ENCODE measurements around the gene KLK7. TPM values are rescaled to one million over a fixed set of nuclear protein-coding genes. Genes with fewer than 3 reads are reported as not detected.
"Not testable (repeated sequence)": the region's sequence is repeated elsewhere in the genome, so short reads cannot be mapped to it uniquely, and the experiment has no call there.

The KLK7 gene
- total and polyA plus RNA-seq, 4 donors = 0.05 to 0.31 (median 0.14) TPM; not detected in 1

- Histone ChIP-seq H3K9me3 (ENCODE audit: control insufficient read depth in 4 of 4, insufficient read depth in 3 of 4, low read length in 3 of 4) (peaks cover 0 to 4% (median 0%) of the 10 kb centered on the region in 4 donors), H3K4me1 (ENCODE audit: control insufficient read depth in 5 of 5, insufficient read depth in 5 of 5, low read length in 5 of 5) (no peaks in the 10 kb centered on the region), H3K4me3 (no peak overlapping the region), H3K36me3 (ENCODE audit: control insufficient read depth in 4 of 4, insufficient read depth in 4 of 4, low read length in 4 of 4) (no peaks in the 10 kb centered on the region), H3K27ac (ENCODE audit: low read depth in 1 of 2, low read length in 1 of 2) (no peak overlapping the region), H3K27me3 (ENCODE audit: control insufficient read depth in 3 of 3, insufficient read depth in 3 of 3, low read length in 2 of 3) (peaks cover 0 to 5% (median 4%) of the 10 kb centered on the region in 3 donors), H3K9ac (ENCODE audit: insufficient read depth in 1 of 2, low read length in 2 of 2) (no peak overlapping the region)
- no peak for TF ChIP-seq CTCF (IDR thresholded peaks at IDR 0.05; ENCODE audit: control extremely low read depth, extremely low read depth)
- no peak for DNase-seq
- WGBS, 2 donors = 76% methylated on average over 2 of the region's 2 CpGs
- no peak for ATAC-seq (ENCODE audit: insufficient read depth, low FRiP score)
Observed at GRCh38 chr19:50994129-50994528, 10.4 kb upstream of the KLK7 start.

- peaks cover 0 to 9% (median 4%) of the 10 kb centered on the region in 3 donors for H3K27me3 ChIP-seq (ENCODE audit: control insufficient read depth in 3 of 3, insufficient read depth in 3 of 3, low read length in 2 of 3)
- DNase-seq = no peak
- H3K4me1 ChIP-seq (ENCODE audit: control insufficient read depth in 5 of 5, insufficient read depth in 5 of 5, low read length in 5 of 5) = no peaks in the 10 kb centered on the region
- 69 to 80% methylated on average over 2 of the region's 2 CpGs for WGBS, 2 donors
- no peak overlapping the region for H3K9ac ChIP-seq (ENCODE audit: insufficient read depth in 1 of 2, low read length in 2 of 2)
- H3K36me3 ChIP-seq (ENCODE audit: control insufficient read depth in 4 of 4, insufficient read depth in 4 of 4, low read length in 4 of 4) = no peaks in the 10 kb centered on the region
- peaks cover 0 to 4% (median 0%) of the 10 kb centered on the region in 4 donors for H3K9me3 ChIP-seq (ENCODE audit: control insufficient read depth in 4 of 4, insufficient read depth in 3 of 4, low read length in 3 of 4)
- TF ChIP-seq CTCF (IDR thresholded peaks at IDR 0.05; ENCODE audit: control extremely low read depth, extremely low read depth) = no peak
- H3K4me3 ChIP-seq = no peak overlapping the region
- no peak for ATAC-seq (ENCODE audit: insufficient read depth, low FRiP score)
- H3K27ac ChIP-seq (ENCODE audit: low read depth in 1 of 2, low read length in 1 of 2) = no peak overlapping the region
Observed at GRCh38 chr19:50992666-50993035, 8.9 kb upstream of the KLK7 start.

- H3K4me3 ChIP-seq; H3K4me1 ChIP-seq (ENCODE audit: control insufficient read depth in 5 of 5, insufficient read depth in 5 of 5, low read length in 5 of 5); H3K9me3 ChIP-seq (ENCODE audit: control insufficient read depth in 4 of 4, insufficient read depth in 3 of 4, low read length in 3 of 4); H3K9ac ChIP-seq (ENCODE audit: insufficient read depth in 1 of 2, low read length in 2 of 2); DNase-seq; ATAC-seq (ENCODE audit: insufficient read depth, low FRiP score); H3K36me3 ChIP-seq (ENCODE audit: control insufficient read depth in 4 of 4, insufficient read depth in 4 of 4, low read length in 4 of 4); H3K27ac ChIP-seq (ENCODE audit: low read depth in 1 of 2, low read length in 1 of 2): not testable (repeated sequence)
- 79 to 82% methylated on average over 14 of the region's 14 CpGs for WGBS, 2 donors
- H3K27me3 ChIP-seq (ENCODE audit: control insufficient read depth in 3 of 3, insufficient read depth in 3 of 3, low read length in 2 of 3) = peaks cover 0 to 12% (median 0%) of the 10 kb centered on the region in 3 donors
Observed at GRCh38 chr19:50984416-50984815, 699 bp upstream of the KLK7 start.

- no peak for DNase-seq
- Histone ChIP-seq H3K4me1 (ENCODE audit: control insufficient read depth in 5 of 5, insufficient read depth in 5 of 5, low read length in 5 of 5) (no peaks in the 10 kb centered on the region), H3K27ac (ENCODE audit: low read depth in 1 of 2, low read length in 1 of 2) (no peak overlapping the region), H3K27me3 (ENCODE audit: control insufficient read depth in 3 of 3, insufficient read depth in 3 of 3, low read length in 2 of 3) (peaks cover 0 to 9% (median 2%) of the 10 kb centered on the region in 3 donors), H3K36me3 (ENCODE audit: control insufficient read depth in 4 of 4, insufficient read depth in 4 of 4, low read length in 4 of 4) (no peaks in the 10 kb centered on the region), H3K4me3 (no peak overlapping the region), H3K9ac (ENCODE audit: insufficient read depth in 1 of 2, low read length in 2 of 2) (no peak overlapping the region), H3K9me3 (ENCODE audit: control insufficient read depth in 4 of 4, insufficient read depth in 3 of 4, low read length in 3 of 4) (peaks cover 0 to 4% (median 0%) of the 10 kb centered on the region in 4 donors)
- no peak for ATAC-seq (ENCODE audit: insufficient read depth, low FRiP score)
- TF ChIP-seq CTCF (IDR thresholded peaks at IDR 0.05; ENCODE audit: control extremely low read depth, extremely low read depth) = no peak
- WGBS, 2 donors = 73 to 84% methylated on average over 4 of the region's 4 CpGs
Observed at GRCh38 chr19:50982186-50982585, 1.5 kb downstream of the KLK7 start.
